ENCODE data around the gene B2M. TPM values are rescaled to one million over a fixed set of nuclear protein-coding genes. Genes with fewer than 3 reads are reported as not detected.
A peak's percentile ranks its signal among the peaks of the same experiment; 100 is the strongest.

Gene B2M
- total and polyA plus RNA-seq, 2 of the 13 experiments (the other 11 are each of a cell fraction or from before 2014, with no cell fraction given): 784 to 857 TPM

GRCh38 chr15:44663410-44664308 lies 47.7 kb upstream of the B2M start, which contains the start of gene SPG11 (continued):
- TF ChIP-seq UBTF (CRISPR knock-in tag; IDR thresholded peaks at IDR 0.05): peak; percentile 92
- 0 out of 2 replicates have a peak, but pooled peaks have one; percentile 27 for TF ChIP-seq PRDM10 (CRISPR knock-in tag; IDR thresholded peaks at IDR 0.05; ENCODE audit: low read depth)
- no peak for TF ChIP-seq REXO4 (CRISPR knock-in tag; IDR thresholded peaks at IDR 0.05; ENCODE audit: borderline replicate concordance)
- TF ChIP-seq MYC (CRISPR knock-in tag; IDR thresholded peaks at IDR 0.05; ENCODE audit: borderline replicate concordance): peak; percentile 90
- peak; percentile 91; the same call in 1 of the 2 replicates for TF ChIP-seq ZNF570 (CRISPR knock-in tag; IDR thresholded peaks at IDR 0.05; ENCODE audit: borderline replicate concordance)
- TF ChIP-seq ZNF598 (CRISPR knock-in tag; IDR thresholded peaks at IDR 0.05; ENCODE audit: borderline replicate concordance): peak; percentile 8; the same call in 1 of the 2 replicates
- TF ChIP-seq ZSCAN21 (CRISPR knock-in tag; IDR thresholded peaks at IDR 0.05; ENCODE audit: borderline replicate concordance): peak; percentile 92
- TF ChIP-seq GPBP1L1 (CRISPR knock-in tag; IDR thresholded peaks at IDR 0.05): no peak
- peak; percentile 93; the same call in 1 of the 2 replicates for TF ChIP-seq ETS1 (CRISPR knock-in tag; IDR thresholded peaks at IDR 0.05)
- peak; percentile 90 for TF ChIP-seq THAP11 (CRISPR knock-in tag; IDR thresholded peaks at IDR 0.05)
- peak; percentile 97 for TF ChIP-seq PHF8 (CRISPR knock-in tag; IDR thresholded peaks at IDR 0.05)
- no peak; the same call in 1 of the 2 replicates for TF ChIP-seq GFI1 (CRISPR knock-in tag; IDR thresholded peaks at IDR 0.05; ENCODE audit: borderline replicate concordance)
- no peak for TF ChIP-seq XBP1 (CRISPR knock-in tag; IDR thresholded peaks at IDR 0.05)
- no peak for TF ChIP-seq SKIL (CRISPR knock-in tag; IDR thresholded peaks at IDR 0.05; ENCODE audit: borderline replicate concordance)
